ENCODE measurements around the gene WWOX.

WWOX gene

GRCh38 chr16:79074951-79075350, 975.5 kb downstream of the WWOX start:
- DNase-seq (ENCODE audit: low read depth) = no peak

- DNase-seq (ENCODE audit: low read depth) = no peak
Observed at GRCh38 chr16:79076047-79076767, 976.8 kb downstream of the WWOX start.

GRCh38 chr16:79077346-79077745, 977.9 kb downstream of the WWOX start:
- DNase-seq (ENCODE audit: low read depth) = no peak

GRCh38 chr16:79079656-79080420, 980.4 kb downstream of the WWOX start:
- no peak for DNase-seq (ENCODE audit: low read depth)

GRCh38 chr16:79081297-79082066, 982.0 kb downstream of the WWOX start:
- no peak for DNase-seq (ENCODE audit: low read depth)

- no peak for DNase-seq (ENCODE audit: low read depth)
Observed at GRCh38 chr16:79082970-79083369, 983.5 kb downstream of the WWOX start.

GRCh38 chr16:79083508-79084299, 984.2 kb downstream of the WWOX start:
- no peak for DNase-seq (ENCODE audit: low read depth)

- no peak for DNase-seq (ENCODE audit: low read depth)
Observed at GRCh38 chr16:79088971-79089370, 989.5 kb downstream of the WWOX start.

- DNase-seq (ENCODE audit: low read depth) = peak; percentile 28
Observed at GRCh38 chr16:79089735-79090284, 990.4 kb downstream of the WWOX start.

GRCh38 chr16:79090966-79091365, 991.5 kb downstream of the WWOX start:
- no peak for DNase-seq (ENCODE audit: low read depth)

GRCh38 chr16:79092846-79093245, 993.4 kb downstream of the WWOX start:
- no peak for DNase-seq (ENCODE audit: low read depth)

- no peak for DNase-seq (ENCODE audit: low read depth)
Observed at GRCh38 chr16:79093554-79093967, 994.1 kb downstream of the WWOX start.

- DNase-seq (ENCODE audit: low read depth) = no peak
Observed at GRCh38 chr16:79096246-79096645, 996.8 kb downstream of the WWOX start.

- no peak for DNase-seq (ENCODE audit: low read depth)
Observed at GRCh38 chr16:79097166-79097565, 997.7 kb downstream of the WWOX start.

GRCh38 chr16:79097771-79098170, 998.3 kb downstream of the WWOX start:
- DNase-seq (ENCODE audit: low read depth) = no peak

- no peak for DNase-seq (ENCODE audit: low read depth)
Observed at GRCh38 chr16:79098907-79099306, 999.5 kb downstream of the WWOX start.

GRCh38 chr16:79099716-79100115, 1000.3 kb downstream of the WWOX start:
- no peak for DNase-seq (ENCODE audit: low read depth)

GRCh38 chr16:79100447-79100846, 1001.0 kb downstream of the WWOX start:
- no peak for DNase-seq (ENCODE audit: low read depth)

GRCh38 chr16:79101491-79101890, 1002.0 kb downstream of the WWOX start:
- DNase-seq (ENCODE audit: low read depth) = no peak

GRCh38 chr16:79104567-79104966, 1005.1 kb downstream of the WWOX start:
- DNase-seq (ENCODE audit: low read depth) = no peak

GRCh38 chr16:79107301-79107700, 1007.8 kb downstream of the WWOX start:
- no peak for DNase-seq (ENCODE audit: low read depth)

GRCh38 chr16:79109771-79110170, 1010.3 kb downstream of the WWOX start:
- no peak for DNase-seq (ENCODE audit: low read depth)
